SHP77 treated with DMSO at 0.1 percent for 48 hours (cell line): ENCODE results near the gene NRG3.

Experiments used
- DNase-seq: peaks from one replicate; lab custom pipeline; 2025; lab: John Stamatoyannopoulos, UW

NRG3 gene

GRCh38 chr10:81884856-81885255 lies 9.9 kb downstream of the NRG3 start:
- no peak for DNase-seq

GRCh38 chr10:81885491-81885890 lies 10.5 kb downstream of the NRG3 start:
- no peak for DNase-seq

DNA sequence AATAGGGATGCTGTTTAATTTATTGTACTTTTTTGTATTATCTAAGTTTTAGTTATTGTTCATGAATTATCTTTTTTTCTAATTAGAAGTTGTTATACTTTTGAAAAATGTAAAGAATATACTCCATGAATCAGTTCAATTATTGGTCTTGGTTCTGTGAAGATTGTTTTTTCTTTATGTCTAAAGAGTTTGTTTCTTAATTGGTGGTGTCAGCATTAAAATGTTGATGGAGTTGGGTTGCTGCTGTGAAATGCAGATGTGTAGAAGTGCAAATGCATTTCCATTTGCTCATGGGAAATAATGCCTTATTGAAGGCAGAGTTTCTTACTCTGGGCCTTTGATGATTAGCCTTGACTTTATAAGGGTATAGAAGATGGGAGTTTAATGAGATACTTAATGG lies 11.9 kb downstream of the NRG3 start:
- DNase-seq: no peak

- DNase-seq: no peak
Observed at GRCh38 chr10:81889181-81889769, 14.3 kb downstream of the NRG3 start.

DNA sequence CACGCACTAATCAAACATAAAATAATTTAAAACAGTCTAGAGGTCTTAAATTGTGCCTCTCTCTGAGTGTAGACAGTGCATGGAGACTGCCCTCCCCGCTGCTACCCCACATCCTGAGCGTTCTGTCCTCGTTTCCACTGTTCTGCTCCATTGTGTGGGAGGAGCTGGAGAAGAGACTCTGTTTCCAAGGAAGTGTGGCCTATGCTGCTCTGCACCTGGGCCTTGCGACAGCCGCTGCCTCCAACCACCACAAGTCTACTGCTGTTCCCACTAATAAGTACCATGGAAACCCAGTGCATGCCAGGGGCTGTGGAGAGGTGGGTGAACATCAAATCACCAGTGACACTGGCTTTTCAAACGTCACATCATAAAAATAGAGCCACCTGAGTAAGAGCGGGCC lies 19.6 kb downstream of the NRG3 start:
- DNase-seq: no peak

GRCh38 chr10:81898518-81898917 lies 23.5 kb downstream of the NRG3 start:
- no peak for DNase-seq

- DNase-seq: no peak
Observed at GRCh38 chr10:81900989-81901388, 26.0 kb downstream of the NRG3 start.

DNA sequence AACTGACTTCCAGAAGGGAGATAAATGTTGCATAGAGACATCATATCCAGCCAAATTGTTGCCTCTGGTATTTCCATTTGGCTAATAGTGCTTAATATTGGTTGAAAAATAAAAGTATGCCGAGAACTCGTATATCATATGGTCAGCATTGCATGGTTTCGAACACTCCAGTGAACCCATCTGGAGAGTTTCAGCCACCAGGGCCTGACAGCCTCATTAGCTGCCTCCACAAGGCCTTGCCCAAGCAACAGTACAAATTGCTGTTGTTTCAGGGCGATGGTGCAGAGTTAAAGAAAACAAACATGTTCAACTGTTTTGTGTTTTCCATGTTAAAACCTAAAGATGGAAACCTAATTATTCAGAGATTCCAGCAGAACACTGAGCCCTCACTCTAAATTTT lies 28.5 kb downstream of the NRG3 start:
- DNase-seq: no peak

DNA sequence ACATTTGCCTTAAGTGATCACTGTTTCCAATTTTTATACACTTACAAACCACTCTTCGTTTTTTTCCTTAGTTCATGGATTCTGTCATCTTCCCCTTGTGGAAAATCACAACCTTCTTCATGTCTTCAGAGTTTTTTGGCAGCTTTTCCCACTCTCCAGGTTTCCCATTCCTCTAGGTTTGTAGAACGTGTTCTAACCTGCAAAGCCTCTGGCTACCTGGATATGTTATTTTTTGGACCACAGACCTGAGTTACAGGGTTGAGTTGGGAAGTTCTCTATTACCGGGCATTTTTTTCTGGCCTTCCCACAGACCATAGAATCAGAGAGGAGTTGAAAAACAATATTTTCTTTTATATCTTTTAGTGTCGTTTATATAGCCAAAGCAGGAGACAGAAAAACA lies 30.2 kb downstream of the NRG3 start:
- DNase-seq: no peak

GRCh38 chr10:81909453-81909852 lies 34.5 kb downstream of the NRG3 start:
- DNase-seq: no peak

DNA sequence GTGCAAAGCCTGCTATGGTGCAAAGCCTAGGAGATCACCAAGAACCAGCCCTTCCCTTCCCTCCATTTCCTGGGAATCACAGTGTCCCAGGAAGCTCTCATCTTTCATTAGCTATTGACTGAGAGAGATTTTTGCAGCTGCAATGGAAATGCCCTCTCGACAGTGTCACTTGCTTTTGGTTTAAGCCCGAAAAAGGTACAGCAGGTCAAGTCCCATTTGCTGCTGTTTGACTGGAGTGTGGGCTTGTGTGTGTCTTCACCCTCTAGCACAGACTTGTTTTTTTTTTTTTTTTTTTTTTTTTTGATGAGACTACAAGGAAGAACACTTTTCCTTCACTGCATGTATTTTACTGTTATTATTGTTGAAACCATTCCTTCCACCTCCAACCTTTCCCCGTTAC lies 36.3 kb downstream of the NRG3 start:
- DNase-seq: no peak

DNA sequence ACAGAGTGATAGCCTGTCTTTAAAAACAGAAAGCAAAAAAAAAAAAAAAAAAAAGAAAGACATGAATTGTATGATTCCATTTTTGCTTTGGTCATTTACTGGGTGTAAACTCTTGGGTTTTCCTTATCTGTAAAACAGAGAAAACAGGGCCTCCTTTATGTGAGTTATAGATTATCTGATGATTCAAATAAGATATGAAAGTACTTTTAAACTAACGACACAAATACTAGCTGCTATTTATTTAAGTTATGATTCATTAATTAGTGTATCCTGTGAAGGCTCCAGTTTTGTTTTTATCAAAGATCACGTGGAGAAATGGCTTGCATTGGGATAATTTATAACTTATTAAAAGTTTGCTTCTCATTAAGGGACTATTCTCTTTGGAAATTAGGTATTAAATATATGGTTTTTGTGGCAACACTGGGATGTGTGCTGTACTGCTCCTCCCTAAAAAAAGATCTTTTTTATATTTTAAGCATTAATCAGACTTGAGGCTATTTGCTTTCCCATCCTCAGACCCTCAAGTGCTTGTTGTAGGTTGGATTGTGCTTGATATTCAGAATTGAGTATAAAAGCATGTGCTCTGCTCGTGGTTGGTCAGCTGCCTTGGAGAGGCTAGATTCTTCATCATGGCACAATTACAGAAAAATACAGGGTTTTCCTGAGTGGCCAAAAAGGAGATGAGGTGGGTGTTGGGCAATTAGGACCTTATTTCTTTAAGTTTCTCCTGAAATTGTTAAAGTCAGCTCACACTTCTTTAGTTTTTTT lies 39.9 kb downstream of the NRG3 start:
- DNase-seq: no peak

GRCh38 chr10:81915504-81915897 lies 40.5 kb downstream of the NRG3 start:
- no peak for DNase-seq

- no peak for DNase-seq
Observed at GRCh38 chr10:81917666-81918065, 42.7 kb downstream of the NRG3 start.

DNA sequence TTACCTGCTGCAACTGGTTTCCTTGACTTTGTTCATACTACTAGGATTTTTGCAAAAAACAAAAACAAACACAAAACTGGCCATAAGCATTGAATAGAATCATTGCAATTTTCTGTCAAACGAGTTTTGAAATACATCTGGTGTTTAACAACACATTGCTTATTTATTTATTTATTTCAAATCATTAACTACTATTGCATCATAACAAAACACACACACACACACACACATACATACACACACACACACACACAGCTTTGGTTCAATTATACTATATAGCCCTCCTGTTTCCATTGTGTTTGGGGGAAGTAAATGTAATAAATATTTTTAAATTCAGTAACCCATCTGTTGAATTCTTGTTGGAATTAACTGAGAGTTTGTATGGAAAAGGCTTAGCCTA lies 43.8 kb downstream of the NRG3 start:
- no peak for DNase-seq

- no peak for DNase-seq
Observed at GRCh38 chr10:81920213-81920829, 45.3 kb downstream of the NRG3 start.

GRCh38 chr10:81928119-81928518 lies 53.1 kb downstream of the NRG3 start:
- DNase-seq: no peak

- no peak for DNase-seq
Observed at GRCh38 chr10:81943583-81943982, 68.6 kb downstream of the NRG3 start.

GRCh38 chr10:81944609-81945008 lies 69.6 kb downstream of the NRG3 start:
- no peak for DNase-seq

- DNase-seq: no peak
Observed at GRCh38 chr10:81949283-81949682, 74.3 kb downstream of the NRG3 start.

- no peak for DNase-seq
Observed at GRCh38 chr10:81950358-81950757, 75.4 kb downstream of the NRG3 start.

- no peak for DNase-seq
Observed at GRCh38 chr10:81953420-81953819, 78.4 kb downstream of the NRG3 start.

- no peak for DNase-seq
Observed at GRCh38 chr10:81957976-81958375, 83.0 kb downstream of the NRG3 start.

DNA sequence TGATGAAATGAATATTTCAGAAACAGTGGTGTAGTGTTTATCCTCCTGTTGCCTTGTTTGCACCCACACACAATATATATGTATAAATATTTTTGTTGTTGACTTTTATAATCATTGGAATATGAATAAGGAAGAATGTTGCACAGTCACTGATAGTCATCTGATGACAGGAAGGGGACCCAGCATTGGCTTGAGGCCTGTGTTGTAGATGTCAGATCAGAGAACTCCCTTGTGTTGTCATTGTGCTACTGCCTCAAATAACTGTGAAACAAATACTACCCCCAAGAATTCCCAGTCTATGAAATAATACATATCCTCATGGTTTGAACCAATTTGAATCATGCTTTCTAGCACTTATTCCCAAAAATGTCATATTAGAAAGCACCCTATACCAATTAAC lies 84.0 kb downstream of the NRG3 start:
- no peak for DNase-seq
